OCI-LY1 (cell line): Measurements from ENCODE around the gene COQ9.

Experiments used
- CTCF ChIP-seq: fragments of 200-600 bp; sonication (generic), shearing (Covaris generic); IDR thresholded peaks from 2 replicates; pipeline ENCODE4 v1.5.1; 2017; ENCODE audit warnings: mild to moderate bottlenecking, antibody characterized with exemption, low read length, moderate library complexity, mixed read lengths
- EZH2 ChIP-seq: fragments of 200-600 bp; sonication (generic), shearing (Covaris generic); IDR thresholded peaks from 2 replicates; pipeline ENCODE4 v1.8.0; 2017; ENCODE audit warnings: borderline replicate concordance, mixed run types, mild to moderate bottlenecking, antibody characterized with exemption, low read length, moderate library complexity, mixed read lengths

GRCh38 chr16:57468346-57468745 is 21.1 kb downstream of the COQ9 start:
- no peak for TF ChIP-seq CTCF
- no peak for TF ChIP-seq EZH2
